ENCODE data around the gene INVS.

GRCh38 chr9:100086097-100086635 lies 12.9 kb upstream of the INVS start:
- TF ChIP-seq POLR2AphosphoS5 (IDR thresholded peaks at IDR 0.05; ENCODE audit: borderline replicate concordance, low read depth, low read length) (no peak), EZH2 (IDR thresholded peaks at IDR 0.05) (no peak)
